WTC11 (cell line): Measurements from ENCODE around the gene HILPDA. TPM values are rescaled to one million over a fixed set of nuclear protein-coding genes. Genes with fewer than 3 reads are reported as not detected.
A peak's percentile ranks its signal among the peaks of the same experiment; 100 is the strongest.
"Not testable (repeated sequence)": the region's sequence is repeated elsewhere in the genome, so short reads cannot be mapped to it uniquely, and the experiment has no call there.

ENCODE experiments used
- ATAC-seq: fragments of 200-7000 bp; cut with Tn5 transposase; 2 replicates; pipeline ENCODE4 v1.10.0; 2021; ENCODE audit warnings: mild to moderate bottlenecking, moderate library complexity
- CTCF ChIA-PET: fragments of 300-600 bp; sonication (Branson Sonifier 250); formaldehyde crosslinking; loops from one replicate; lab custom pipeline; 2021; ENCODE audit warnings: antibody characterized with exemption; lab: Charles Lee
- POLR2A ChIA-PET: fragments of 350-600 bp; sonication (Branson Sonifier 250); formaldehyde crosslinking; loops from one replicate; lab custom pipeline; 2021; ENCODE audit warnings: antibody characterized with exemption; lab: Charles Lee
- DNase-seq: peaks from one replicate; pipeline ENCODE4 v3.0.0; 2021; ENCODE audit warnings: low spot score
- H3K27ac Mint-ChIP-seq: 2 replicates; pipeline ENCODE4 v1.8.0; 2021; ENCODE audit warnings: mixed read lengths
- H3K27me3 Mint-ChIP-seq: 2 replicates; pipeline ENCODE4 v1.8.0; 2021; ENCODE audit warnings: low read depth, mild to moderate bottlenecking, moderate library complexity, mixed read lengths
- H3K36me3 Mint-ChIP-seq: 2 replicates; pipeline ENCODE4 v1.8.0; 2021; ENCODE audit warnings: mixed read lengths
- H3K4me1 Mint-ChIP-seq: 2 replicates; pipeline ENCODE4 v1.8.0; 2022; ENCODE audit warnings: mixed read lengths
- H3K4me3 Mint-ChIP-seq: 2 replicates; pipeline ENCODE4 v1.8.0; 2021; ENCODE audit warnings: mild to moderate bottlenecking, moderate library complexity, mixed read lengths
- H3K9me3 Mint-ChIP-seq: 2 replicates; pipeline ENCODE4 v1.8.0; 2021; ENCODE audit warnings: mixed read lengths
- CREM ChIP-seq: sonication (generic); formaldehyde crosslinking; IDR thresholded peaks from 2 replicates; pipeline ENCODE4 v1.8.1; 2022; ENCODE audit warnings: mild to moderate bottlenecking, missing genetic modification reagents, moderate library complexity
- E2F4 ChIP-seq: sonication (generic); formaldehyde crosslinking; IDR thresholded peaks from 2 replicates; pipeline ENCODE4 v1.8.1; 2022; ENCODE audit warnings: low read depth, mild to moderate bottlenecking, moderate library complexity, missing genetic modification reagents, borderline replicate concordance
- FOXK1 ChIP-seq: sonication (generic); formaldehyde crosslinking; IDR thresholded peaks from 2 replicates; pipeline ENCODE4 v1.8.0; 2022; ENCODE audit warnings: mild to moderate bottlenecking, moderate library complexity, missing genetic modification reagents
- FOXP1 ChIP-seq: sonication (generic); formaldehyde crosslinking; IDR thresholded peaks from 2 replicates; pipeline ENCODE4 v1.8.0; 2022; ENCODE audit warnings: missing genetic modification reagents, mild to moderate bottlenecking, moderate library complexity, borderline replicate concordance
- NFYB ChIP-seq: sonication (generic); formaldehyde crosslinking; conservative IDR thresholded peaks from 2 replicates; pipeline ENCODE4 v1.8.0; 2022; ENCODE audit warnings: low read depth, missing genetic modification reagents
- NR1H2 ChIP-seq: sonication (generic); formaldehyde crosslinking; IDR thresholded peaks from 2 replicates; pipeline ENCODE4 v1.9.0; 2021; ENCODE audit warnings: mild to moderate bottlenecking, moderate library complexity, missing genetic modification reagents
- RORB ChIP-seq: fragments of 250-450 bp; sonication (Bioruptor Pico); IDR thresholded peaks from 2 replicates; pipeline ENCODE4 v1.9.0; 2021; ENCODE audit warnings: mild to moderate bottlenecking
- TP53 ChIP-seq: sonication (generic); formaldehyde crosslinking; IDR thresholded peaks from 2 replicates; pipeline ENCODE4 v1.8.1; 2023; ENCODE audit warnings: mild to moderate bottlenecking, missing genetic modification reagents
- ZBTB21 ChIP-seq: sonication (generic); formaldehyde crosslinking; IDR thresholded peaks from 2 replicates; pipeline ENCODE4 v1.8.1; 2023; ENCODE audit warnings: mild to moderate bottlenecking, missing genetic modification reagents, borderline replicate concordance
- ZNF232 ChIP-seq: sonication (generic); formaldehyde crosslinking; IDR thresholded peaks from 2 replicates; pipeline ENCODE4 v1.8.0; 2022; ENCODE audit warnings: mild to moderate bottlenecking, missing genetic modification reagents
- ZNF423 ChIP-seq: fragments of 250-450 bp; sonication (Bioruptor Pico); IDR thresholded peaks from 2 replicates; pipeline ENCODE4 v2.1.2; 2022; ENCODE audit warnings: mild to moderate bottlenecking, moderate library complexity
- ZSCAN18 ChIP-seq: fragments of 250-450 bp; sonication (Bioruptor Pico); IDR thresholded peaks from 2 replicates; pipeline ENCODE4 v2.1.2; 2022; ENCODE audit warnings: mild to moderate bottlenecking, moderate library complexity
- total RNA-seq: library from RNA; stranded (reverse); gene quantifications from 3 replicates; pipeline ENCODE4 v1.2.3, GENCODE V29; 2021
- TF ChIP-seq, protein P1 (sequence below): sonication (generic); formaldehyde crosslinking; conservative IDR thresholded peaks from 2 replicates; pipeline ENCODE4 v1.8.1; 2023; ENCODE audit warnings: mild to moderate bottlenecking, low read depth, missing genetic modification reagents, moderate library complexity
- TF ChIP-seq, protein P2 (sequence below): sonication (generic); formaldehyde crosslinking; IDR thresholded peaks from 2 replicates; pipeline ENCODE4 v1.8.1; 2022; ENCODE audit warnings: missing genetic modification reagents, borderline replicate concordance
- TF ChIP-seq, protein P3 (sequence below): sonication (generic); formaldehyde crosslinking; IDR thresholded peaks from 2 replicates; pipeline ENCODE4 v1.8.1; 2023; ENCODE audit warnings: mild to moderate bottlenecking, moderate library complexity, missing genetic modification reagents
- TF ChIP-seq, protein P4 (sequence below): fragments of 200-600 bp; IDR thresholded peaks from 2 replicates; pipeline ENCODE4 v1.8.0; 2022; ENCODE audit warnings: antibody characterized with exemption

Gene HILPDA
- total RNA-seq, 1 experiment from 2014 or later = 28.7 TPM

- TF ChIP-seq, protein P1, sequence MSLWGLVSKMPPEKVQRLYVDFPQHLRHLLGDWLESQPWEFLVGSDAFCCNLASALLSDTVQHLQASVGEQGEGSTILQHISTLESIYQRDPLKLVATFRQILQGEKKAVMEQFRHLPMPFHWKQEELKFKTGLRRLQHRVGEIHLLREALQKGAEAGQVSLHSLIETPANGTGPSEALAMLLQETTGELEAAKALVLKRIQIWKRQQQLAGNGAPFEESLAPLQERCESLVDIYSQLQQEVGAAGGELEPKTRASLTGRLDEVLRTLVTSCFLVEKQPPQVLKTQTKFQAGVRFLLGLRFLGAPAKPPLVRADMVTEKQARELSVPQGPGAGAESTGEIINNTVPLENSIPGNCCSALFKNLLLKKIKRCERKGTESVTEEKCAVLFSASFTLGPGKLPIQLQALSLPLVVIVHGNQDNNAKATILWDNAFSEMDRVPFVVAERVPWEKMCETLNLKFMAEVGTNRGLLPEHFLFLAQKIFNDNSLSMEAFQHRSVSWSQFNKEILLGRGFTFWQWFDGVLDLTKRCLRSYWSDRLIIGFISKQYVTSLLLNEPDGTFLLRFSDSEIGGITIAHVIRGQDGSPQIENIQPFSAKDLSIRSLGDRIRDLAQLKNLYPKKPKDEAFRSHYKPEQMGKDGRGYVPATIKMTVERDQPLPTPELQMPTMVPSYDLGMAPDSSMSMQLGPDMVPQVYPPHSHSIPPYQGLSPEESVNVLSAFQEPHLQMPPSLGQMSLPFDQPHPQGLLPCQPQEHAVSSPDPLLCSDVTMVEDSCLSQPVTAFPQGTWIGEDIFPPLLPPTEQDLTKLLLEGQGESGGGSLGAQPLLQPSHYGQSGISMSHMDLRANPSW (CRISPR knock-in tag) = no peak
- TF ChIP-seq, protein P2, sequence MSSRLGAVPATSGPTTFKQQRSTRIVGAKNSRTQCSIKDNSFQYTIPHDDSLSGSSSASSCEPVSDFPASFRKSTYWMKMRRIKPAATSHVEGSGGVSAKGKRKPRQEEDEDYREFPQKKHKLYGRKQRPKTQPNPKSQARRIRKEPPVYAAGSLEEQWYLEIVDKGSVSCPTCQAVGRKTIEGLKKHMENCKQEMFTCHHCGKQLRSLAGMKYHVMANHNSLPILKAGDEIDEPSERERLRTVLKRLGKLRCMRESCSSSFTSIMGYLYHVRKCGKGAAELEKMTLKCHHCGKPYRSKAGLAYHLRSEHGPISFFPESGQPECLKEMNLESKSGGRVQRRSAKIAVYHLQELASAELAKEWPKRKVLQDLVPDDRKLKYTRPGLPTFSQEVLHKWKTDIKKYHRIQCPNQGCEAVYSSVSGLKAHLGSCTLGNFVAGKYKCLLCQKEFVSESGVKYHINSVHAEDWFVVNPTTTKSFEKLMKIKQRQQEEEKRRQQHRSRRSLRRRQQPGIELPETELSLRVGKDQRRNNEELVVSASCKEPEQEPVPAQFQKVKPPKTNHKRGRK (CRISPR knock-in tag) = no peak
- TF ChIP-seq ZBTB21 (CRISPR knock-in tag) = no peak
- TF ChIP-seq, protein P3, sequence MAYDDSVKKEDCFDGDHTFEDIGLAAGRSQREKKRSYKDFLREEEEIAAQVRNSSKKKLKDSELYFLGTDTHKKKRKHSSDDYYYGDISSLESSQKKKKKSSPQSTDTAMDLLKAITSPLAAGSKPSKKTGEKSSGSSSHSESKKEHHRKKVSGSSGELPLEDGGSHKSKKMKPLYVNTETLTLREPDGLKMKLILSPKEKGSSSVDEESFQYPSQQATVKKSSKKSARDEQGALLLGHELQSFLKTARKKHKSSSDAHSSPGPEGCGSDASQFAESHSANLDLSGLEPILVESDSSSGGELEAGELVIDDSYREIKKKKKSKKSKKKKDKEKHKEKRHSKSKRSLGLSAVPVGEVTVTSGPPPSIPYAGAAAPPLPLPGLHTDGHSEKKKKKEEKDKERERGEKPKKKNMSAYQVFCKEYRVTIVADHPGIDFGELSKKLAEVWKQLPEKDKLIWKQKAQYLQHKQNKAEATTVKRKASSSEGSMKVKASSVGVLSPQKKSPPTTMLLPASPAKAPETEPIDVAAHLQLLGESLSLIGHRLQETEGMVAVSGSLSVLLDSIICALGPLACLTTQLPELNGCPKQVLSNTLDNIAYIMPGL (CRISPR knock-in tag) = no peak
- TF ChIP-seq TP53 (CRISPR knock-in tag) = no peak
- TF ChIP-seq ZNF232 (CRISPR knock-in tag) = no peak
- TF ChIP-seq ZNF423 (CRISPR knock-in tag) = no peak
- no peak for TF ChIP-seq ZSCAN18
- no peak for TF ChIP-seq FOXK1 (CRISPR knock-in tag)
- no peak for TF ChIP-seq RORB
Measured at GRCh38 chr7:128458956-128459355, 3.3 kb downstream of the HILPDA start (continued).

DNA sequence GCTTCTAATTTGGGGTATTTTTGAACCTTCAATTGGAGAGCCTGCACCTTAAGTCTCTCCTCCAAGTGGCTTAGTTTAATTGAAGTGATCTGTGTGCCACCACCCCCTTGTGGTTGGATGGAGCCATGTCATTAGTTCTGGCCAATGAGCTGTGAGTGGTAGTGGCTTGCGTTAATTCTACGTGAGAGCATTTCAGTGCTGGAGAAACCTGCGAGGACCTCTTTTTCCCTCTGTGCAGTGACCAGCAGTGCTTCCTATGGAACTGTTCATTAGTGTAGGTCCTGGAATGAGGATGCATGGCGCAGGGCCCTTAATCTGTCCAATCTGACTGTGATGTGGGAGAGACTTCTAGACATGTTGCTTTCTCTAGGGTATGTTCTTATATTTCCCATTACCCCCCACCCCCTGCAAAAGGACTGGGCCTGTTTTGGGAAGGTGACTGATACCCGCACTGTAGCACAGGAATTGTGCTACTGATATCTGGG, 3.8 kb downstream of the HILPDA start:
- Mint-ChIP-seq H3K36me3 (peaks cover 39% of the 10 kb centered on the region), H3K27me3 (peaks cover 3% of the 10 kb centered on the region; the same call in 1 of the 2 replicates), H3K4me3 (peak overlapping the region; percentile 41; the same call in 1 of the 2 replicates), H3K4me1 (peaks cover 45% of the 10 kb centered on the region), H3K27ac (peak overlapping the region; percentile 87), H3K9me3 (peaks cover 10% of the 10 kb centered on the region; the same call in 1 of the 2 replicates)
- ChIA-PET POLR2A (no interaction called here), CTCF (interaction anchor here (0.5 to 3.6 kb wide), 32 partner anchors 10 to 249 kb away, joined by 3 to 199 read pairs (median 6); partner anchors contain the start of genes IMPDH1, METTL2B and RBM28)
- TF ChIP-seq NR1H2 (CRISPR knock-in tag) (no peak), NFYB (CRISPR knock-in tag) (peak; percentile 59), FOXP1 (no peak)
- TF ChIP-seq, protein P4, sequence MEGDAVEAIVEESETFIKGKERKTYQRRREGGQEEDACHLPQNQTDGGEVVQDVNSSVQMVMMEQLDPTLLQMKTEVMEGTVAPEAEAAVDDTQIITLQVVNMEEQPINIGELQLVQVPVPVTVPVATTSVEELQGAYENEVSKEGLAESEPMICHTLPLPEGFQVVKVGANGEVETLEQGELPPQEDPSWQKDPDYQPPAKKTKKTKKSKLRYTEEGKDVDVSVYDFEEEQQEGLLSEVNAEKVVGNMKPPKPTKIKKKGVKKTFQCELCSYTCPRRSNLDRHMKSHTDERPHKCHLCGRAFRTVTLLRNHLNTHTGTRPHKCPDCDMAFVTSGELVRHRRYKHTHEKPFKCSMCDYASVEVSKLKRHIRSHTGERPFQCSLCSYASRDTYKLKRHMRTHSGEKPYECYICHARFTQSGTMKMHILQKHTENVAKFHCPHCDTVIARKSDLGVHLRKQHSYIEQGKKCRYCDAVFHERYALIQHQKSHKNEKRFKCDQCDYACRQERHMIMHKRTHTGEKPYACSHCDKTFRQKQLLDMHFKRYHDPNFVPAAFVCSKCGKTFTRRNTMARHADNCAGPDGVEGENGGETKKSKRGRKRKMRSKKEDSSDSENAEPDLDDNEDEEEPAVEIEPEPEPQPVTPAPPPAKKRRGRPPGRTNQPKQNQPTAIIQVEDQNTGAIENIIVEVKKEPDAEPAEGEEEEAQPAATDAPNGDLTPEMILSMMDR = peak; percentile 62
- ATAC-seq (peak; percentile 68), DNase-seq (peak; percentile 65)

GRCh38 chr7:128462460-128462859, 6.8 kb downstream of the HILPDA start:
- H3K4me1 Mint-ChIP-seq = peaks cover 23% of the 10 kb centered on the region
- ATAC-seq (no peak), DNase-seq (no peak)
- H3K36me3 Mint-ChIP-seq = peaks cover 35% of the 10 kb centered on the region
- ChIA-PET CTCF (interaction anchor here (1.6 to 3.6 kb wide), 2 partner anchors 37 to 398 kb away, joined by 3 to 199 read pairs; no protein-coding TSS in a partner anchor), POLR2A (no interaction called here)
- no peak overlapping the region for H3K4me3 Mint-ChIP-seq
- TF ChIP-seq CREM (CRISPR knock-in tag) (no peak), E2F4 (CRISPR knock-in tag) (no peak)
- TF ChIP-seq, protein P1 (CRISPR knock-in tag) = no peak
- H3K9me3 Mint-ChIP-seq = peaks cover 10% of the 10 kb centered on the region; the same call in 1 of the 2 replicates
- no peaks in the 10 kb centered on the region for H3K27me3 Mint-ChIP-seq
- H3K27ac Mint-ChIP-seq = no peak overlapping the region

DNA sequence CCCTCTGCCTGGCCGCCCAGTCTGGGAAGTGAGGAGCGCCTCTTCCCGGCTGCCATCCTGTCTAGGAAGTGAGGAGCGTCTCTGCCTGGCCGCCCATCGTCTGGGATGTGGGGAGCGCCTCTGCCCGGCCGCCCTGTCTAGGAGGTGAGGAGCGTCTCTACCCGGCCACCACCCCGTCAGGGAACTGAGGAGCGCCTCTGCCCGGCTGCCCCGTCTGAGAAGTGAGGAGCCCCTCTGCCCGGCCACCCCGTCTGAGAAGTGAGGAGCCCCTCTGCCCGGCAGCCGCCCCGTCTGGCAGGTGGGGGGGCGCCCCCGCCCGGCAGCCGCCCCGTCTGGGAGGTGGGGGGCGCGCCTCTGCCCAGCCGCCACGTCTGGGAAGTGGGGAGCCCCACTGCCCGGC, 7.7 kb downstream of the HILPDA start:
- POLR2A ChIA-PET, H3K27ac Mint-ChIP-seq, H3K4me3 Mint-ChIP-seq, ATAC-seq, DNase-seq, H3K9me3 Mint-ChIP-seq, H3K27me3 Mint-ChIP-seq, CTCF ChIA-PET: not testable (repeated sequence)
- Mint-ChIP-seq H3K36me3 (peaks cover 28% of the 10 kb centered on the region), H3K4me1 (peaks cover 16% of the 10 kb centered on the region)
